Measurements from ENCODE around the gene ADA.
"Not testable (repeated sequence)": the region's sequence is repeated elsewhere in the genome, so short reads cannot be mapped to it uniquely, and the experiment has no call there.

The ADA gene

GRCh38 chr20:44681796-44682566, 30.5 kb upstream of the ADA start:
- in situ Hi-C loops (cut with MboI; ENCODE audit: low sequenced_read_pairs) = loop anchor here (10.0 kb wide), 1 partner anchor 183 kb away; no protein-coding TSS in a partner anchor

DNA sequence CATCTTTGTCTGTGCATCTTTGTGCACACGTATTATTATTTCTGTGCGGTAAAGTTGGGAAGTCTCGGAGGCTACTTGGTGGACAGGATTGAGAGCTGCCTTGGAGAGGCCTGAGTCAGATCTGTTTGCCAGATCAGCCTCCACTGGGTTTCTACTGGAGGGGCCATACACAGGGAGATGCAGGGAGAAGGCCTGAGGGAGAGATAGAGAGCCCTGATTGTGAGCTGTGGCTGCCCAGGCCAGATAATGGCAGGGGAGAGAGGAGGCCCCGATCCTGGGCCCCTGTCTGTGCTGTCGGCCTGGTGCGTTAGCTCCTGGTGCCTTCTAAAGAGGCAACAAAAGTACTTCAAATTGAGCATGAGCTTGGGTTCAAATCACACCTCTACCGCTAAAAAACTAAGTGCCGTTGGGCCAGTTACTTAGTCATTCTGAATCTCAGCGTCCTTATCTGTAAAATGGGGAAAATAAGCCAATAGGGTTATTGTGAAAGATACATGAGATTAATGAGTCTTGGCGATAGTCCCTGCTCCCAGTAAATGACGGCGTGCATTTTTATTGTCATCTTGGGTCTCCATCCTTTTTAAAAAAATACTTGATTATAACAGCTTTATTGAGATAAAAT, 27.6 kb upstream of the ADA start:
- in situ Hi-C loops (cut with MboI; ENCODE audit: low sequenced_read_pairs) = no loop called here

DNA sequence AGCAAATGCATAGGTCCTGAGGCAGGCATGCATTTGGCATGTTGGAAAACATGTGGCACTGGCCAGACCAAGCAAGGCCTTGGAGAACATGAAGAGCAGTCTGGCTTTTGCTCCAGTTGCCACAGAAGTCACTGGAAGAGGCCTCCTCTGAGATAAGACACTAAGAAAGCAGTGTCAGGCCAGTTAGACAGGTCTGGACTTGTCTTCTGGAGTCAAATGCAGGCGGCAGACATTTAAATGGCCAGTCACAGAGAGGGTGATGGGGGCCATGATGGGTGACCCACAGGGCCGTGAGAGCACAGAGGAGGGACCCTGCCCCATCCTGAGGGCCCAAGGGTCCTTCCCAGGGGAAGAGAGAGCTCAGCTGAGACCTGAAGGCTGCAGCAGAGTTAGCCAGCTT, 26.7 kb upstream of the ADA start:
- in situ Hi-C loops (cut with MboI; ENCODE audit: low sequenced_read_pairs) = no loop called here

DNA sequence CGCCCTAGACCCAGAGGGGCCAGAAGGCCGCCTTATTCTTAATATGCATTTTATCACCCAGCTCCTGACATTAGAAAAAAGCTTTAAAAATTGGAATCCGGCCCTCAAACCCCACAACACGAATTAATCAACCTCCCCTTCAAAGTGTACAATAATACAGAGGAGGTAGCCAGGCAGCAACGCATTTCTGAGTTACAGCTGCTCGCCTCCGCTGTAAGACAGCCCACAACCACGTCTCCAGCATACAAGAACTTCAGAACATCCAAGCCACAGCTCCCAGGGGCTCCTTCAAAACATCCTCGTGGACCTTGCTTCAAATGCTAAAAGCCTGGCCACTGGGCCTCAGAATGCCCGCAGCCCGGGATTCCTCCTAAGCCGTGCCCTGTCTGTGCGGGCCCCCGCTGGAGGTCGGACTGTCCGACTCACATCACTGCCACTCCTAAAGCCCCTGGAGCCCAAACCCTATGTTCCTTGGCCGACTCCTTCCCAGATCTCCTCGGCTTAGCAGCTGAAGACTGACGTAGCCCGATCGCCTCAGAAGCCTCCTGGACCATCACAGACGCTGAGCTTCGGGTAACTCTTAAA, 20.9 kb upstream of the ADA start:
- in situ Hi-C loops (cut with MboI; ENCODE audit: low sequenced_read_pairs) = not testable (repeated sequence)

GRCh38 chr20:44671541-44671940, 20.0 kb upstream of the ADA start:
- in situ Hi-C loops (cut with MboI; ENCODE audit: low sequenced_read_pairs) = not testable (repeated sequence)

- in situ Hi-C loops (cut with MboI; ENCODE audit: low sequenced_read_pairs) = not testable (repeated sequence)
These were observed 19.4 kb upstream of the ADA start for GRCh38 chr20:44670851-44671250.

GRCh38 chr20:44666066-44666465, 14.6 kb upstream of the ADA start:
- in situ Hi-C loops (cut with MboI; ENCODE audit: low sequenced_read_pairs) = no loop called here

GRCh38 chr20:44664131-44664530, 12.6 kb upstream of the ADA start:
- in situ Hi-C loops (cut with MboI; ENCODE audit: low sequenced_read_pairs) = no loop called here

DNA sequence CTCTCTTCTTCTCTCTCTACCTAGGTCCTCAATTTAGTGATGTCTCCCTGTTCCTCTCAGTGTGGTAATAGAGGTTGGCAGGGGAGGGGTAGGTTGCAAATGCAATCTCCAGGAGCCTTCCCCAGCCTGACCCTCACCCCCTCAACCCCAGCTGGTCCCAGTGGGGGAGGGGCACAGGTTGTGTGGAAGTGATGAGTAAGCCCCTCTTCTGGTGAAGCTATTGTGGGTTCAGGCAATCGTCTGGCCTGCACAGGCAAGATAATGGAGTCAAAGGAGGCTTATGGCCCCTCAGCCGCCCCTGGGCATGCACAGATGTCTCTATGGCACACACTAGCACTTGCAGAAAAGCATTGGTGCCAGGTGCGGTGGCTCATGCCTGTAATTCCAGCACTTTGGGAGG, 10.8 kb upstream of the ADA start:
- in situ Hi-C loops (cut with MboI; ENCODE audit: low sequenced_read_pairs) = no loop called here

DNA sequence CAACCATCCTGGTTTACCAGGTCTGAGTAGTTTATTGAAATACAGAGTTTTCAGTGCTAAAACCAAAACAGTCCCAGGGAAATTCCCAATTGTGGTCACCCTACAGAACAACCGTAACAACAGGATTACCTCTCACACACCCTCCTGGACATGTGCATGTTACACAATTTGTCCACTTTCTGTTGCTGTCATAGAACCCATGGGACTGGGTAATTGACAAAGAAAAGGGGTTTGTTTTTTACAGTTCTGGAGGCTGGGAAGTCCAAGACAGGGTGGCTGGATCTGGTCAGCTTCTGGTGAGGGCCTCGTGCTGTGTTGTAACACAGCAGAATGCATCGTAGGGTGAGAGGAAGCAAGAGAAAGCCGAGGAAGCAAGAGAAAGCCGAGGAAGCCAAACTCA, 9.1 kb upstream of the ADA start:
- in situ Hi-C loops (cut with MboI; ENCODE audit: low sequenced_read_pairs) = no loop called here

- in situ Hi-C loops (cut with MboI; ENCODE audit: low sequenced_read_pairs) = no loop called here
These were observed 8.4 kb upstream of the ADA start for GRCh38 chr20:44659931-44660330.

DNA sequence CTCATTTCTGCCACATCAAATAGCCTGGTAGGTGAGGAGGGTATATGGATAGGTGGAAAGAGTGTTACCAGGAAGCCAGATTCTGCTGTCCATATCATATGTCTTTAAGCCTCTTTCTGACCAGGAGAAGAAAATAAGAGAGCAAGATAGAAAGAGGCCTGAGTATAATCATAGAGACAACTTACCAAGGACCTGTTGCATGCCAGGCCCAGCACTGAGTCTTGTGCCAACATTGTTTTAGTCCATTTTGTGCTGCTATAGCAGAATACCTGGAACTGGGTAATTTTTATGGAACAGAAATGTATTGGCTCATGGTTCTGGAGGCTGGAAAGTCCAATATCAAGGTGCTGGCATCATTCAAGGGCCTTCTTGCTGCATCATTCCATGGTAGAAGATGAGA, 7.3 kb upstream of the ADA start:
- in situ Hi-C loops (cut with MboI; ENCODE audit: low sequenced_read_pairs) = no loop called here

GRCh38 chr20:44657875-44658274, 6.4 kb upstream of the ADA start:
- in situ Hi-C loops (cut with MboI; ENCODE audit: low sequenced_read_pairs) = no loop called here

DNA sequence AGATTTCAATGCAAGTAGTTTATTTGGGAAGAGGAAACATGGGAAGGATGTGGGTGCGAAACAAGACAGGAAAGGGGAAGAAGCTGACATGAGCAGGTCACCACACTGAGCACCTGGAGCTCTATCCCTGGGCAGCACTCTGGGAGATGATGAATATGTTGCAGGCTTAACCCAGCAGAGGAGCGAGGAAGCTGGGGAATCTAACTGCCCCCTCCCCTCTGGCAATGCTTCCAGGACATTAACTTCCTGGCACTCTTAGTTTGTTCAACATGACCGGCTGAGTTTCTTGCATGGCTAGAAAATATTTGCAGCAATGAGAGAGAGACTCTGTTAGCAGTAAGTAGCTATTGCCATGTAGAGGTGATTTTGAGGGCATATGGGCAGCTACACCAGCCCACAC, 4.9 kb upstream of the ADA start:
- in situ Hi-C loops (cut with MboI; ENCODE audit: low sequenced_read_pairs) = no loop called here

DNA sequence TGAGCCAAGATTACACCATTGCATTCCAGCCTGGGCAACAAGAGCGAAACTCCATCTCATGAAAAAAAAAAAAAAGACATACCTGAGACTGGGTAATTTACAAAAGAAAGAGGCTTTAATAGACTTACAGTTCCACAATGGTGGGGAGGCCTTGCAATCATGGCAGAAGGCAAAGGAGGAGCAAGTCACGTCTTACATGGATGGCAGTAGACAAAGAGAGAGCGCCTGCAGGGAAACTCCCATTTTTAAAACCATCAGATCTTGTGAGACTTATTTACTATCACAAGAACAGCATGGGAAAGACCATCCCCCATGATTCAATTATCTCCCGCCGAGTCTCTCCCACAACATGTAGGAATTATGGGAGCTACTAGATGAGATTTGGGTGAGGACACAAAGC, 2.7 kb upstream of the ADA start:
- in situ Hi-C loops (cut with MboI; ENCODE audit: low sequenced_read_pairs) = not testable (repeated sequence)

GRCh38 chr20:44653546-44653945, 2.0 kb upstream of the ADA start:
- in situ Hi-C loops (cut with MboI; ENCODE audit: low sequenced_read_pairs) = no loop called here

GRCh38 chr20:44651434-44651683, 140 bp downstream of the ADA start:
- in situ Hi-C loops (cut with MboI; ENCODE audit: low sequenced_read_pairs) = no loop called here

DNA sequence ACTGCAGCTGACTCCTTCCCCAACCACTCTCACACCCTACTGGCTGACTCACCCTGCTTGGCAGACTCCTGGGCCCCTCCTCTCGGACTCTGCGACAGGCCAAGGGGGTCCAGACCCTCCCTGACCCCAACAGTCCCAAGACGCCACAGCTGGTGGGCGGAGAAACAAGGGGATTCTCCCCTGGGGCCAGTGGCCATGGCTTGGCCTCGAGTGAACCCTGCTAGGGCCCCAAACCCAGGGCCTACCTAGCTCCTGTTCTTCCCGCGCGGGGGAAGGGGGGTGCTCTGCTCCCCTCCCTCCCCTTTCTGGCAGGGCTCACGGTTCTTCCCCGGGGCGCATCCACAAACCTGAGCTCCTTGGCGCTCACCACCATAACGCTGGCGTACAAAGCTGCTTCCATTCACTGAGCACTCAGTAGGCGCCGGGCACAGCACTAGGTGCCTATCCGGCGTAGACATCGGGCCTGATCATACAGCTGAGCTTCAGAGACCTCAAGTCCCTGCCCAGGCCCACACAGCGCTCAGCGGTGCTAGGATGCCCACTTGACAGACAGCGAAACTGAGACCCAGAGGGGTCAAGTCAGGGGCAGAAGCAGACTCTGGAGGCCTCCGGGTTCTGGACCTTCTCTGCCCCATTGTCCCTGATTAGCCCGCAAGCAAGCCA, 597 bp downstream of the ADA start:
- in situ Hi-C loops (cut with MboI; ENCODE audit: low sequenced_read_pairs) = no loop called here

- in situ Hi-C loops (cut with MboI; ENCODE audit: low sequenced_read_pairs) = no loop called here
These were observed 1.5 kb downstream of the ADA start for GRCh38 chr20:44649976-44650375.

DNA sequence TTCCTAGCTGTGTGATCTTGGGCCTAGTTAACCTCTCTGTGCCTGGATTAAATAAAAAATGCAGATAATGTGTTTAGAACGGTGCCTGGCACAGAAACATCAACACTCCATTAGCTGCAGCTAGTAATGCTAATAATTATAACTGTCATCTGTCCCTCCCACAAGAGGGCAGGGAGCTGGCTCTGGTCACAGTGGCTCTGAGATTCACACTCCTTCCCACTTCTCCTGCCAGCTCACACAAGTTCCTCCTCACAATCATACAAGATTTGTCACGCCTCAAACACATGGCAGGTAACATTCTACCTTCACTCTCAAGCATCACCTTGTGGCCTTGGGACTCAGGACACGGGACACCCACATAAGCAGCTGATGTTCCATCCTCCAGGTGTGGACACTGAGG, 2.4 kb downstream of the ADA start:
- in situ Hi-C loops (cut with MboI; ENCODE audit: low sequenced_read_pairs) = no loop called here

GRCh38 chr20:44648579-44648978, 2.9 kb downstream of the ADA start:
- in situ Hi-C loops (cut with MboI; ENCODE audit: low sequenced_read_pairs) = no loop called here

GRCh38 chr20:44648068-44648467, 3.4 kb downstream of the ADA start:
- in situ Hi-C loops (cut with MboI; ENCODE audit: low sequenced_read_pairs) = no loop called here
